RPMI7951 (cell line): ENCODE measurements around the gene CASZ1. TPM values are rescaled to one million over a fixed set of nuclear protein-coding genes. Genes with fewer than 3 reads are reported as not detected.

Experiments
- DNase-seq: peaks from one replicate; pipeline ENCODE4 v3.0.0-alpha.2; 2012; ENCODE audit warnings: low read depth
- total RNA-seq: library from RNA; depleted of rRNA; stranded (reverse); fragments of >200 nt; shearing (Covaris generic); gene quantifications from 2 replicates; pipeline ENCODE4 v1.2.3, GENCODE V29; 2014

CASZ1 gene
- total RNA-seq, 1 experiment from 2014 or later = under 0.01 TPM

GRCh38 chr1:10686404-10687040 lies 109.9 kb downstream of the CASZ1 start:
- no peak for DNase-seq

- DNase-seq = no peak
These were observed 110.5 kb downstream of the CASZ1 start for GRCh38 chr1:10685808-10686403.

- no peak for DNase-seq
These were observed 111.1 kb downstream of the CASZ1 start for GRCh38 chr1:10685196-10685807.

GRCh38 chr1:10684221-10684620 lies 112.2 kb downstream of the CASZ1 start:
- no peak for DNase-seq

DNA sequence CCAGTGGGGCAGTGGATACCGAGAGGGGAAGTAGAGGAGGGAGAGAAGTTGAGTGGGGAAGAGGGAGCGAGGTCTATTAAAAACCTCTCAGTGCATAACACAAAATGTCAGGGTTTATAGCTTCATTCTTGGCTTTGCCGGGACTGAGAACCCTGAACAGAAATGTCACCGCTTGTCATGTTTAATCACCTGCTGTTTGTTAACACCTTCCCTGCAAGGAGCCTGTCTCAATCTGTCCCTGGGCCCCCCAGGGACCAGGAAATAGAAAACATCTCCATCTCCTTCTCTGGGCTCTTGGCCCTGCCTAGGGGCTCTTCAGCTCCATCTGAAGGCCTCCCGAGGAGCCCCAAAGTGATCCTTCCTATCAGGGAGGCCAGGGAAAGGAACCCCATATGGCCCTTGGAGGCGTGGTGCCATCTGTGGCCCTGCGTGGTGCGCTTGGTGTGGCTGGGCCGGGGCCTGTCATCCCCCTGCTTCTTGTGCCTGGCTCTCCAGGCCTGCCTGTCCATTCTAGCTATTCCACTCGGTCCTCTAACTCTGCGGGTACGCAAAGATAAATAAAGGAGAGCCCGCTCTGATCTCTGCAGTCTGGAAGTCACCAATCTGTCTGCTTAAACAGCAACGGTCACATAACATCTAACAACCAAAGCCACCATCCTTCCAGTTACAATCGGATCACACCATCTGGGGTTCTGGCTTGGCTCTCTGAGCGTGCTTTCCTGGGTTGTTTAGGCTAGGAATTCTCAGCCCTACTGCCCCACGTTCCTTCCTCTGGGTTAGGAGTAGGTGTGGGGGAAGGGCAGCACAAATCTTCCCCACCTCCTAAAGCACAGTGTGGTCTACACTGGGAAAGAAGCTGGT lies 113.8 kb downstream of the CASZ1 start:
- no peak for DNase-seq

- no peak for DNase-seq
These were observed 114.4 kb downstream of the CASZ1 start for GRCh38 chr1:10682108-10682445.

DNA sequence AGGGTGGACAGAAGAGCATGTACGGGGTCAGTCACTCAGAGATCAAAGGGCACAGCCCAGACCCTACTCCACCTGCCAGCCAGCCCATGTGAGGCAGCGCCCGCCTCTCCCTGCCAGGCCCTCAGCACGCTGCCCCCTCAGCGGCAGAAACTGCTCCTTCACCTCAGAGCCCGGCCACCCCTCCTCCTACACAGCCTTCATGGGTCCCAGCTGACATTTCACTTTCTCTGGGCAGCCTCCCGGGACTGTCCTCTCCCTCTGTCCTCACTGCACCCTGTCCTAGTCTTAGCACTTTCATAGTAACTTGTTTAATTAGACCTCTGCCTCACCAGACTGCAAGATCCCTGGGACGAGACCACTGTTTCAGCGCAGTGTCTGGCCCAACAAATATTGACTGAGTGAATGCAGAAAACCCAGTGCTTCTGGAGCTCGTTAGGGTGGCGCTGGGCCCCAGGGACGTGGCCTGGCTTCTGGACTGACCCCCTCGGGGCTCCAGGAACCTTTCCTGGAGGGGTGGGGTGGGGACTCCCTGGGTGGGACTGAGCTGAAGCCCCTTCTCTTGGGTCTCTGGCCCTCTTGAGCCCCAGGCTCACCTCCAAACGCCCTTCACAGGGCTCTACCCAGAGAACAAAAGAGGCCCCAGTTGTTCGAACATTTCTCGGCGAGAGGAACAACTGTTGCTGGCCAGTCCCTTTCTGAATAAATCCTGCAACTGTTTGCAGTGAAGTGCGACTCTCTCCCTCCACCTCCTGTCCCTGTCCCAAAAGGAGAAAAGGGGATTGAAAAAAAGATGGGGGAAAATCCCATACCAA lies 114.9 kb downstream of the CASZ1 start:
- DNase-seq = no peak

GRCh38 chr1:10680487-10680886 lies 116.0 kb downstream of the CASZ1 start:
- no peak for DNase-seq

DNA sequence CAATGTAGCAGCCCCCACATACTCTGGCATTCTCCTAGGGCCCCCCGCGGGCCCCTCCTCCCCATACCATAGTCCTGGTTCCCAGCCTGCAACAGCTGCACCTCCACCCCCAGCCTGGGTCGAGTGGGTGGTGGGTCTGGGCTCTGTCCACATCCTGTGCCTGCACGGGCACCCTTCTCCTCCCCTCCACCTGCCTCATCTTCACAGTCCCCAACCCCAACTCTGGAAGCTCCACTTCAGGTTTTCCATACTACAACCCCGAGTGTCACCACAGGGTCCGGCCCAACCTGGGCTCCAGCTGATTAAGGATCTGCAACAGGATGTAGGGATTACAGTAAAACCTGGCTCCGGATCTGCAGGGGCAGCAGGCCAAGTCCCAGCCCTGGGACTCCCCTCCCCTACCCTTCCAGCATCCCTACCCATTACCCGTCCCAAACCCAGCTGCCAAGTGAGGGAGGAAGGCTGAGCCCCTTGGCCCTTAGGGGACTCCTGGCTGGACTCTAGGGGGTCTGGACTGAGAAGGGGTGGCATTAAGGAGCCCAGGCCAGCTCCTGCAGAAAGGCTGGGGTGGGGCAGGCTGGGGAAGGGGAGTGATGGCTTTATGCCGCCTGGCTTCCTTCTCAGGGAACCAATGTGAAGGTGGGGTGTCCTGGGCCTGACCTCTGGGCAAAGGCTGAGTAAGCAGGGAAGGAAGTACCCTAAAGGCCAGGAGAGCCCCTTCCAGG lies 116.8 kb downstream of the CASZ1 start:
- peak; percentile 29 for DNase-seq

DNA sequence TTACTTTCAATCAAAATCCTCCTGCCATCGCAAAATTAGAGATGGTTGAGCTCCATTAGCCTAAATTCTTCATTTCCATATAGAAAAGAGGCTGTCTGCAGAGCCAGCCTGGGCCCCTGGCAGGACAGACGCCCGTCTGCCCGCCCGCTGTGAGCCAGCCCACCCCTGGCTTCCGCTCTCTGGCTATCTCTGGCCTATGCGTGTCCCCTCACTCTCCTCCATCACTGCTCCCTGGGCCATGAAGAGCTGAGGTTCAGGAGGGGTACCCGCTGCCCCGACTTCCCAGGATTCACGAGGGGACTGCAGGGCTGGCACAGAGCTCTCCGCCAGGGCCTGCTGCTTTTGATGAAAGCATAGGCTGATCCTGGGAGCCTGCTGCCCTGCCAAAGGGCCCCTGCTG lies 117.6 kb downstream of the CASZ1 start:
- no peak for DNase-seq

- DNase-seq = no peak
These were observed 118.0 kb downstream of the CASZ1 start for GRCh38 chr1:10678402-10678801.

DNA sequence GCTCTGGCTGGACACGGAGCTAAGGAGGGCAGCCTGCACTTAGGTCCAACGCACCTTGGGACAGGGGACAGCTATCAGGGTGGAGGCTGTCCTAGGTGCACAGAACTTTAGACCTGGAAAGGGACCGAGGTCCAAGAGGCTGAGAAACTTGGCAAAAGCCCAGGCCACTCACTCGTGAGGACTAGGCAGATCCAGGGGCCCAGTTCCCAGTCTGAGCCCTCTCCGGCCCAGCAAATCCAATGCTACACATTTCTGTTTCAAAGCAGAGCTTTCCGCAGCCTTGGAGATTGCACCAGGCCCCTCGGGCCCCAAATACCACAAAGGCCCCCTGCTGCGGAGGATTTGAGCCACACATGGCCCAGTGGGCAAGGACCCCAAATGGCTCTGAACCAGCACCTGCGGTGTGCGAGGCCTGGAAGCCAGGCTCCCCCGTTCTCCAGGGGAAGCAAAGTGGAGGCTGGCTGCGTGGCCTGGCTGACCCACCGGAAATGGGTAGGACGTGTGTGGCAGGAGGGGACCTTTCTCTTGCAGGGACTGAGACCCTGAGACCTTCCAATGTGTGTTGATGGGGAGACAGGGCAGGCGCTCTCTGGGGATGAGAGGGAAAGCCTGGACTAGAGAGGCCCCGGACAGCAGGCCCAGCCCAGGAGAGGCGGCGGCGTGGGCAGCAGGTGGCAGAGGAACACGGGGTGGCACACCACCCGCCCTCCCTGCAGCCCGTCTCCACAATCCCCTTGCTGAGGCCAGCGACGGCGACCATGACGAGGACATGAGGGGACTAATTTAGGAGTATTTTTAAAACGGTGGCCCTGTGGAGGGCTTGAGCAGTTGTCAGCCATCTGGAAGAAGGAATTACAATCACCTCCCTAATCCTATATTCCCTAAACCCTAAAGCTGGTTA lies 118.7 kb downstream of the CASZ1 start:
- DNase-seq = no peak

DNA sequence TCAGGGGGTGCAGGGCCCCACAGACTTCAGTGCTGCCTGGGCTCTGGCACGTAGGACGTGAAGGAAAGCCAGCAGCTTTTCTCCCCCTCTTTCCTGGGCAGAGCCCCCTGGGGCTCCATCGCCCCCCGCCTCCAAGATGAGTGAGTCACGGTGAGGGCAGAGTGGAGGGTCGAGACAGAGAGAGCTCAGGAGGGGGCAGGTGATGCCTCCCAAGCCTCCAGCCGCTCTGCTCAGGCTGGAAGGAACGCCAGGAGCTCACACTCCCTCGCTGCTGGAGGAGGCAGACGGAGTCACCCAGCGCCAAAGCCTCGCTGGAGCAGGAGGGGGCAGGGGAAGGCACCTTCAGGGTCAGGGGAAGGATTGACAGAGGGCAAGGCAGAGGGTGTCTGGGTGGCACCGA lies 119.5 kb downstream of the CASZ1 start:
- DNase-seq = no peak

DNA sequence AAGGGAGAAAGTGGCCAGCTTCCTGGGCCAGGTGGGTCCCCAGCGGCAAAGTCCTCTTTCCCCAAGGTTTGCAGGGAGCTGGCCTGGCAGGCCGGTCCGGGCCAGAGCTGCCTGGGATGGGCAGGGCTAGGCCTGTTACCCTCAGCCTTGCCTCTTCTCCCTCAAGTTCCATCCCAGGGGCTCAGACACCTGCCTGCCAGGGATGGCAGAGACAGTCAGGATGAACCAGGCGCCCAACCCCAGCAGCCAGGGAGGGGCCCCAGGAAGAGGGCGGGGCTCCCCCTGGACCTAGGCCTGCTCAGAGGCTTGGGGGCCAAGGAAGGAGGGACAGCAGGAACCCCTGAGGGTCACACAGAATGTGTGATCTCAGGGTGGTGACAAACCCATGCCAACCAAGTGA lies 120.6 kb downstream of the CASZ1 start:
- DNase-seq = no peak

- no peak for DNase-seq
These were observed 121.5 kb downstream of the CASZ1 start for GRCh38 chr1:10674700-10675609.

DNA sequence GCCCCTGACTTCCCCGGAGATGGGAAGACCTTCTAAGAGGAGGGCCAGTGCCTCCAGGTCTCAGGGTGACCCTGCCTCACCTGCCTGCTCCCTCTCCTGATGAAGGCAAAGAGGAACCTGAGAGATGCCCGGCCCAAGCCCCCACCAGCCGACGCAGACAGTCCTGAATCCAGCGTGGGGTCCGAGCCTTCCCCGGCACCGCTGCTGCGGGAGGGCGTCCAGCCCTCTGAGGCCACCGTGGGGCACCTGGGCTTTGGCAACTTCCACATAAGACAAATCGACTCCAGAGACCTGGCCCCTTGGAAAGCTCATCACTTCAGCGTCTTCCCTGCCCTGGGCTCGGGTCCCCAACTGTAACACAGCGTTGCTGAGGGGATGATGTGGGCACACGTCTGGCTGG lies 122.2 kb downstream of the CASZ1 start:
- DNase-seq = no peak

- DNase-seq = no peak
These were observed 123.2 kb downstream of the CASZ1 start for GRCh38 chr1:10673109-10673711.

GRCh38 chr1:10672343-10673050 lies 123.9 kb downstream of the CASZ1 start:
- no peak for DNase-seq
